ENCODE results near the gene PICALM. TPM values are rescaled to one million over a fixed set of nuclear protein-coding genes. Genes with fewer than 3 reads are reported as not detected.

Gene PICALM
- total RNA-seq, 1 donor from 2014 or later, result 117 TPM

DNA sequence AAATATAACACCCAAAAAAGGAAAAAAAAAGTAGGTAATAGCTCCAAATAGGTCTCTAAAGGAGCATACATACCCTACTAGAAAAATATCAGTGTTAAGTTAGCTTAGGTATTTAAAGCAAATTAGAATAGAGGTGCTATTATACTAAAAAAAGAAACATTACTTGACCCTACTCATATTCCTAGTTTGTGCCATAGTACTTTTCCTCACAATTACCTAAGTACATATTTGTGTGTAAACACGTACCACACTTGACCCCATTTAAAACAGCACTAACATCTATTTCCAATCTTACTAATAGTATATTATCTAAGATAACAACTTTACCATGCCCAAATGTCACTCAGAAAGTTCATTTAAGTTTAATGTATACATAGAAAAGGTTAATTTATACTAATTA, 57.7 kb downstream of the PICALM start:
- H3K9me3 Mint-ChIP-seq (ENCODE audit: unreplicated experiment), result no peaks in the 10 kb centered on the region
- no peaks in the 10 kb centered on the region for H3K36me3 Mint-ChIP-seq (ENCODE audit: unreplicated experiment)
- H3K4me1 Mint-ChIP-seq (ENCODE audit: low read depth, unreplicated experiment), result peaks cover 6% of the 10 kb centered on the region
- DNase-seq, result no peak
- no peaks in the 10 kb centered on the region for H3K27me3 Mint-ChIP-seq (ENCODE audit: unreplicated experiment)
- TF ChIP-seq, protein P1, sequence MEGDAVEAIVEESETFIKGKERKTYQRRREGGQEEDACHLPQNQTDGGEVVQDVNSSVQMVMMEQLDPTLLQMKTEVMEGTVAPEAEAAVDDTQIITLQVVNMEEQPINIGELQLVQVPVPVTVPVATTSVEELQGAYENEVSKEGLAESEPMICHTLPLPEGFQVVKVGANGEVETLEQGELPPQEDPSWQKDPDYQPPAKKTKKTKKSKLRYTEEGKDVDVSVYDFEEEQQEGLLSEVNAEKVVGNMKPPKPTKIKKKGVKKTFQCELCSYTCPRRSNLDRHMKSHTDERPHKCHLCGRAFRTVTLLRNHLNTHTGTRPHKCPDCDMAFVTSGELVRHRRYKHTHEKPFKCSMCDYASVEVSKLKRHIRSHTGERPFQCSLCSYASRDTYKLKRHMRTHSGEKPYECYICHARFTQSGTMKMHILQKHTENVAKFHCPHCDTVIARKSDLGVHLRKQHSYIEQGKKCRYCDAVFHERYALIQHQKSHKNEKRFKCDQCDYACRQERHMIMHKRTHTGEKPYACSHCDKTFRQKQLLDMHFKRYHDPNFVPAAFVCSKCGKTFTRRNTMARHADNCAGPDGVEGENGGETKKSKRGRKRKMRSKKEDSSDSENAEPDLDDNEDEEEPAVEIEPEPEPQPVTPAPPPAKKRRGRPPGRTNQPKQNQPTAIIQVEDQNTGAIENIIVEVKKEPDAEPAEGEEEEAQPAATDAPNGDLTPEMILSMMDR (IDR thresholded peaks at IDR 0.05; ENCODE audit: partially characterized antibody, unreplicated experiment), result no peak
- H3K4me3 Mint-ChIP-seq (ENCODE audit: unreplicated experiment), result no peak overlapping the region
- H3K27ac Mint-ChIP-seq (ENCODE audit: unreplicated experiment), result no peak overlapping the region

DNA sequence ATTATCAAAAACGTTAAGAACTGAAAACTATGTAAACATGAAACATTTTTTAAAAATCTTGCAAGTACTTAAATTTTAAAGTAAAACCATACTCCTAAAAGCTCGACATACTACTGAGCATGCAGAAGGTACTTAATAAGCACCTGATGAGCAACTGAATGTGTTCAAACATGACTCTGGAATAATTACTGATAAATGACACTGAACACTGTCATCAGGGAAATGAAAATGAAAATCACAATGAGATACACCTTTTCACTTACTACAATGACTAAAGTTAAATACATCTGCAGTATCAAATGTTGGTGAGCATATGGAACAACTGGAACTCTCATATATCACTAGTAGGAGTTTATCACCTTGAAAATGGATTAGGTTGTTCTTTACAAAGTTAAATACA, 65.2 kb downstream of the PICALM start:
- no peak for DNase-seq
- Mint-ChIP-seq H3K9me3 (ENCODE audit: unreplicated experiment) (no peaks in the 10 kb centered on the region), H3K27ac (ENCODE audit: unreplicated experiment) (no peak overlapping the region), H3K4me1 (ENCODE audit: low read depth, unreplicated experiment) (no peaks in the 10 kb centered on the region), H3K4me3 (ENCODE audit: unreplicated experiment) (no peak overlapping the region), H3K27me3 (ENCODE audit: unreplicated experiment) (no peaks in the 10 kb centered on the region), H3K36me3 (ENCODE audit: unreplicated experiment) (no peaks in the 10 kb centered on the region)
- TF ChIP-seq, protein P1 (IDR thresholded peaks at IDR 0.05; ENCODE audit: partially characterized antibody, unreplicated experiment), result no peak

DNA sequence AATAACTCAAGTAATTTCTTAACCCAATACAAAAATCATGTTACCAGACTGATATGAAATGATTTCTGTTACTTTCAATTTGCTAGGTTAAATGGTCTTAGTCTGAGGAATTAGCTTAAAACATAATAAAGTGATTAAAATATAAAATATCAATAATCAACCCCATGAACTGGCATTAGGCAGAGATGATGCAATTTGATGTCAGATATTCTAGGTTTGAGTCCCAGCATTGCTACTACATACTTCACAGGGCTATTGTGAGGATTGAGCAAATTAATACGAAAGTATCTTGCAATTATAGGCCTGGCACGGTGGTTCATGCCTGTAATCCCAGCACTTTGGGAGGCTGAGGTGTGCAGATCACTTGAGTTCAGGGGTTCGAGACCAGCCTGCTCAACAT, 66.5 kb downstream of the PICALM start:
- no peak overlapping the region for H3K27ac Mint-ChIP-seq (ENCODE audit: unreplicated experiment)
- H3K4me3 Mint-ChIP-seq (ENCODE audit: unreplicated experiment), result no peak overlapping the region
- H3K36me3 Mint-ChIP-seq (ENCODE audit: unreplicated experiment), result no peaks in the 10 kb centered on the region

DNA sequence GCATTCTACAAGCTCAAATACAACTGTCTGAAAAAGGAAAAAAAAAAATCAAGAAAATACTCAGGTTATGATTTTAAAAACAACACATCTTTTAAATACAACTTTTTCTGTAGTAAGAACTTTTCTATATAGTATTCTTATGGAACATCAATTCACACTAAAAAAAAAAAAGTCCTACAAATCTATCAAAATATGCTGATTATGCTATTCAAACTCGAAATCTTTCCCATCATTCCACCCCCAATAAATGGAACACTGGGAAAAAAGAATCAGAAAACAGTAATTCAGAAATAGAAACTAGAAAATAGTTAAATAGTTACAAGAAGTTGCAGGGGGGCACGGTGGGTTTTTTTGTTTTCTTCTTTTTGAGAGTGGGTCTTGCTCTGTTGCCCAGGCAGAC, 77.4 kb downstream of the PICALM start:
- TF ChIP-seq, protein P1 (IDR thresholded peaks at IDR 0.05; ENCODE audit: partially characterized antibody, unreplicated experiment), result no peak
- H3K4me1 Mint-ChIP-seq (ENCODE audit: low read depth, unreplicated experiment), result no peaks in the 10 kb centered on the region
- no peak for DNase-seq
- H3K4me3 Mint-ChIP-seq (ENCODE audit: unreplicated experiment), result no peak overlapping the region
- H3K9me3 Mint-ChIP-seq (ENCODE audit: unreplicated experiment), result no peaks in the 10 kb centered on the region
- no peaks in the 10 kb centered on the region for H3K27me3 Mint-ChIP-seq (ENCODE audit: unreplicated experiment)
- no peaks in the 10 kb centered on the region for H3K36me3 Mint-ChIP-seq (ENCODE audit: unreplicated experiment)
- H3K27ac Mint-ChIP-seq (ENCODE audit: unreplicated experiment), result no peak overlapping the region

More for the DNA sequence above, 66.5 kb downstream of the PICALM start:
- H3K27me3 Mint-ChIP-seq (ENCODE audit: unreplicated experiment), result no peaks in the 10 kb centered on the region
- H3K4me1 Mint-ChIP-seq (ENCODE audit: low read depth, unreplicated experiment), result no peaks in the 10 kb centered on the region
- TF ChIP-seq, protein P1 (IDR thresholded peaks at IDR 0.05; ENCODE audit: partially characterized antibody, unreplicated experiment), result no peak
- no peaks in the 10 kb centered on the region for H3K9me3 Mint-ChIP-seq (ENCODE audit: unreplicated experiment)
- DNase-seq, result no peak

DNA sequence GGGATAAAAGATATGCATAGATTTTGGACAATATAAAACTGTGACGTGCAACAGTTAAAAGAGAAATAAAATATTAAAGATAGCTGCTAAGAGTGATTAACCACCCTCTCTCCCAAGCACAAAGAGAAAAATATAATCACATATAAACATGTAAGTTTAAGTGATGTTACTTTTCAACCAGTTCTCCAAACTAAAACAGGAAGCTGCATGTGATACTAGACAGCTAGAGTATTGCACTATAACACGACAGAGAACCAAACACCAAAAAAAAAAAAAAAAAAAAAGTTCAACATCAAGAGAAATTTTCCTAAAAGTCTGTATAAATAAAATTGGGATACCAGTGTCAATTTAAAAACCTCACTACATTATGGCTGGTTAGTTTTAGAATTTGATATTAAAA, 79.1 kb downstream of the PICALM start:
- Mint-ChIP-seq H3K27ac (ENCODE audit: unreplicated experiment) (no peak overlapping the region), H3K36me3 (ENCODE audit: unreplicated experiment) (no peaks in the 10 kb centered on the region), H3K27me3 (ENCODE audit: unreplicated experiment) (no peaks in the 10 kb centered on the region), H3K9me3 (ENCODE audit: unreplicated experiment) (no peaks in the 10 kb centered on the region), H3K4me1 (ENCODE audit: low read depth, unreplicated experiment) (no peaks in the 10 kb centered on the region), H3K4me3 (ENCODE audit: unreplicated experiment) (no peak overlapping the region)
- TF ChIP-seq, protein P1 (IDR thresholded peaks at IDR 0.05; ENCODE audit: partially characterized antibody, unreplicated experiment), result no peak
- DNase-seq, result no peak

All from glutamatergic neuron (in vitro differentiated cells).